ENCODE data around the gene MYB. TPM values are rescaled to one million over a fixed set of nuclear protein-coding genes. Genes with fewer than 3 reads are reported as not detected.
A peak's percentile ranks its signal among the peaks of the same experiment; 100 is the strongest.

Gene MYB
- total RNA-seq, 2 donors from 2014 or later = 5.3 to 5.4 TPM

GRCh38 chr6:135183532-135184440 lies 2.7 kb downstream of the MYB start:
- peak overlapping the region; percentile 73 for H3K4me3 Mint-ChIP-seq
- Histone ChIP-seq H3K4me1 (ENCODE audit: control insufficient read depth, insufficient read depth, low read length) (no peaks in the 10 kb centered on the region), H3K9me3 (ENCODE audit: control insufficient read depth, low read length) (no peaks in the 10 kb centered on the region), H3K4me3 (ENCODE audit: low read length) (peak overlapping the region; percentile 79), H3K27me3 (ENCODE audit: control insufficient read depth, insufficient read depth, low read length, poor library complexity, severe bottlenecking) (peaks cover 44% of the 10 kb centered on the region), H3K9ac (ENCODE audit: extremely low read depth, low read length, poor library complexity, severe bottlenecking) (no peak overlapping the region), H3K36me3 (ENCODE audit: control insufficient read depth, insufficient read depth, low read length) (no peaks in the 10 kb centered on the region), H3K27ac (ENCODE audit: low read depth, low read length) (no peak overlapping the region)
- DNase-seq = peak; percentile 92
- peaks cover 37% of the 10 kb centered on the region for H3K27me3 Mint-ChIP-seq (ENCODE audit: insufficient read depth)
- no peaks in the 10 kb centered on the region for H3K9me3 Mint-ChIP-seq
- no peaks in the 10 kb centered on the region for H3K36me3 Mint-ChIP-seq (ENCODE audit: low read depth)
- H3K4me1 Mint-ChIP-seq = peaks cover 13% of the 10 kb centered on the region
- WGBS, 2 experiments (ENCODE audit: insufficient coverage in 1 of 2, insufficient read length in 1 of 2) = 8% methylated on average over 16 to 18 of the region's 19 CpGs
- peak; percentile 88 for TF ChIP-seq CTCF (conservative IDR thresholded peaks at IDR 0.05)
- H3K27ac Mint-ChIP-seq = peak overlapping the region; percentile 1

GRCh38 chr6:135185483-135185882 lies 4.4 kb downstream of the MYB start:
- Mint-ChIP-seq H3K27me3 (ENCODE audit: insufficient read depth) (peaks cover 23% of the 10 kb centered on the region), H3K27ac (no peak overlapping the region), H3K4me3 (no peak overlapping the region), H3K9me3 (no peaks in the 10 kb centered on the region), H3K36me3 (ENCODE audit: low read depth) (no peaks in the 10 kb centered on the region), H3K4me1 (peaks cover 11% of the 10 kb centered on the region)
- whole genome bisulfite sequencing, 2 experiments (ENCODE audit: insufficient coverage in 1 of 2, insufficient read length in 1 of 2) = 98 to 100% methylated on average over 1 to 3 of the region's 3 CpGs
- Histone ChIP-seq H3K27ac (ENCODE audit: low read depth, low read length) (no peak overlapping the region), H3K4me3 (ENCODE audit: low read length) (no peak overlapping the region), H3K27me3 (ENCODE audit: control insufficient read depth, insufficient read depth, low read length, poor library complexity, severe bottlenecking) (peaks cover 30% of the 10 kb centered on the region), H3K9ac (ENCODE audit: extremely low read depth, low read length, poor library complexity, severe bottlenecking) (no peak overlapping the region), H3K4me1 (ENCODE audit: control insufficient read depth, insufficient read depth, low read length) (no peaks in the 10 kb centered on the region), H3K36me3 (ENCODE audit: control insufficient read depth, insufficient read depth, low read length) (no peaks in the 10 kb centered on the region), H3K9me3 (ENCODE audit: control insufficient read depth, low read length) (no peaks in the 10 kb centered on the region)
- no peak for TF ChIP-seq CTCF (conservative IDR thresholded peaks at IDR 0.05)
- no peak for DNase-seq

- H3K9me3 Mint-ChIP-seq = no peaks in the 10 kb centered on the region
- H3K27ac Mint-ChIP-seq = no peak overlapping the region
- no peak overlapping the region for H3K4me3 Mint-ChIP-seq
- H3K4me1 Mint-ChIP-seq = peaks cover 11% of the 10 kb centered on the region
- no peaks in the 10 kb centered on the region for H3K4me1 ChIP-seq (ENCODE audit: control insufficient read depth, insufficient read depth, low read length)
- TF ChIP-seq CTCF (conservative IDR thresholded peaks at IDR 0.05) = no peak
- H3K36me3 ChIP-seq (ENCODE audit: control insufficient read depth, insufficient read depth, low read length) = no peaks in the 10 kb centered on the region
- H3K36me3 Mint-ChIP-seq (ENCODE audit: low read depth) = no peaks in the 10 kb centered on the region
- no peak overlapping the region for H3K4me3 ChIP-seq (ENCODE audit: low read length)
- H3K27me3 ChIP-seq (ENCODE audit: control insufficient read depth, insufficient read depth, low read length, poor library complexity, severe bottlenecking) = peaks cover 30% of the 10 kb centered on the region
- H3K27ac ChIP-seq (ENCODE audit: low read depth, low read length) = no peak overlapping the region
- DNase-seq = no peak
- H3K9me3 ChIP-seq (ENCODE audit: control insufficient read depth, low read length) = no peaks in the 10 kb centered on the region
- H3K27me3 Mint-ChIP-seq (ENCODE audit: insufficient read depth) = peaks cover 21% of the 10 kb centered on the region
- 94% methylated on average over 2 of the region's 2 CpGs; no CpG with 5 or more reads in 1 of the 2 experiments for WGBS, 2 experiments (ENCODE audit: insufficient coverage in 1 of 2, insufficient read length in 1 of 2)
- H3K9ac ChIP-seq (ENCODE audit: extremely low read depth, low read length, poor library complexity, severe bottlenecking) = no peak overlapping the region
These were observed 5.1 kb downstream of the MYB start for GRCh38 chr6:135186255-135186654.

All from endodermal cell (in vitro differentiated cells).